GM19025 (cell line): ENCODE data around the gene KRTAP11-1.

ENCODE experiments used
- ATAC-seq: cut with Tn5 transposase; IDR thresholded peaks from one replicate; pipeline ENCODE4 v1.9.1; 2021; ENCODE audit warnings: mild to moderate bottlenecking, low read depth, moderate library complexity; ENCODE audit not compliant: unreplicated experiment

The KRTAP11-1 gene, protein sequence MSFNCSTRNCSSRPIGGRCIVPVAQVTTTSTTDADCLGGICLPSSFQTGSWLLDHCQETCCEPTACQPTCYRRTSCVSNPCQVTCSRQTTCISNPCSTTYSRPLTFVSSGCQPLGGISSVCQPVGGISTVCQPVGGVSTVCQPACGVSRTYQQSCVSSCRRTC

GRCh38 chr21:30881480-30881879 is at the start of gene KRTAP11-1:
KRTAP11-1 (minus strand) TSS chr21:30881580; CDS start chr21:30881524, 56 bp downstream.
- ATAC-seq, result no peak

- ATAC-seq, result no peak
Measured at GRCh38 chr21:30924146-30924700, 42.8 kb upstream of the KRTAP11-1 start.

- no peak for ATAC-seq
Measured at GRCh38 chr21:30921129-30921528, 39.7 kb upstream of the KRTAP11-1 start.

DNA sequence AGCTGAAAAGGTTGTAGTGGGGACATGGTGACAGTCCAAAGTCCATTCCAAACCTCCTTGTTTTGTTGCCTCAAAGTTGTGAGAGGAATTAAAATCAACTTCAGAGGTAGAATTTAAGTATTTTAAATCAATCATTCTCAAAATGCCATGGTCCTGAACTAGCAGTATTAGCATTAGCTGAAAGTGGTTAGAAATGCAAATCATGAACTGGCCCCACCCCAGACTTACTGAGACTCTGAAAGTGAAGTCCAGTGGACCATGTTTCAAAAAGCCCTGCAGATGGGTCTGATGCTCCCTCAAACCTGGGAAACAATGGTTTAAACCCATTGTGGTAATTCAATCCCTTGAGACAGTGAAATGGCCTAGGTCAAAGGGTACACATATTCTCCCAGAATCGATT is 36.2 kb upstream of the KRTAP11-1 start:
- ATAC-seq, result no peak

DNA sequence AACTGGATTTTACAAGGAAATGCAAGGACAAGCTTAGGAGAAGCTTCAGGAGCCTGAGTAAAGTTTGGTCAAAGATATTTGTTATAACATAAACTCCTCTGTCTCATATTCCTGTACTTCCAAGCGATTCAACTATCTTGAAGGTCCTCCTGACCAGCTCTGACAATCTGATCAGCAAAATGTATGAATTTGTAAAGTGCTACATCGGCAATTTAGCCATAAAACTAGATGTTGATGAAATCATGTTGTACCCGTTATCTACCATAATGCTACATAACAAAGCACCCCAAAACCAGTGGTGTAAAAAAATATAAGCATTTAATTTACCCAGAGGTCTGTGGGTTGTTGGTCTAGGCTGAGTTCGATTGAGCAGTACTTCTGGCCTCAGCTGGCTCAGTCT is 19.5 kb upstream of the KRTAP11-1 start:
- no peak for ATAC-seq

- ATAC-seq, result no peak
Measured at GRCh38 chr21:30882866-30883597, 1.7 kb upstream of the KRTAP11-1 start.

DNA sequence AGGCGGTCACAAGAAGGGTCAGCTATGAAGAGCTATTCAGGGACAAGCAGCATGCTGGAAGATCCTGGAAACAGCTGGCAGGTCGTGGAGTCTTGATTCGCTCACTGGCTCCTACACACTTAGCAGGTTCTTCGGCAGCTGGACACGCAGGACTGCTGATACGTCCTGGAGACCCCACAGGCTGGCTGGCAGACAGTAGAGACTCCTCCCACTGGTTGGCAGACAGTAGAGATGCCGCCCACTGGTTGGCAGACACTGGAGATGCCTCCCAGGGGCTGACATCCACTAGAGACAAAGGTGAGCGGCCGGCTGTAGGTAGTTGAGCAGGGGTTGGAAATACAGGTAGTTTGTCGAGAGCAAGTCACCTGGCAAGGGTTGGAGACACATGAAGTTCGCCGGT is 466 bp downstream of the KRTAP11-1 start:
- ATAC-seq, result no peak

DNA sequence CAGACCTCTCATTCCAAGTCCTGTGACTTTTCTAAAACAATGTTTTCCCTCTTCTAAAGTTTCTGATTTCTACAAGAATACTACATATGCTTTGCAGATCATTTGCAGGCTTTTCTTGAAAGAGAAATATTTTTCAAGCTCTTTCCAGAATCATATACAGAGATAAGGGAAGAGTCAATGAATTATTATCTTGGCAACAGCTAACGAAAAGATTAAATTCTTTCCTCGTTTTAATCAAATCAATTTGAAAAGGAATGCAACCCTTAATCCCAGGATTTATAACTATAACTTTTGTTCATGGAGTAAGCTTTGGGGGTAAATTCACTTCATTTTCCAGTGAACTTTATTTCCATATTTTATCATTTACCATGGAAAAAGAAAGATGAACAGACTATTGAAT is 6.9 kb downstream of the KRTAP11-1 start:
- no peak for ATAC-seq

DNA sequence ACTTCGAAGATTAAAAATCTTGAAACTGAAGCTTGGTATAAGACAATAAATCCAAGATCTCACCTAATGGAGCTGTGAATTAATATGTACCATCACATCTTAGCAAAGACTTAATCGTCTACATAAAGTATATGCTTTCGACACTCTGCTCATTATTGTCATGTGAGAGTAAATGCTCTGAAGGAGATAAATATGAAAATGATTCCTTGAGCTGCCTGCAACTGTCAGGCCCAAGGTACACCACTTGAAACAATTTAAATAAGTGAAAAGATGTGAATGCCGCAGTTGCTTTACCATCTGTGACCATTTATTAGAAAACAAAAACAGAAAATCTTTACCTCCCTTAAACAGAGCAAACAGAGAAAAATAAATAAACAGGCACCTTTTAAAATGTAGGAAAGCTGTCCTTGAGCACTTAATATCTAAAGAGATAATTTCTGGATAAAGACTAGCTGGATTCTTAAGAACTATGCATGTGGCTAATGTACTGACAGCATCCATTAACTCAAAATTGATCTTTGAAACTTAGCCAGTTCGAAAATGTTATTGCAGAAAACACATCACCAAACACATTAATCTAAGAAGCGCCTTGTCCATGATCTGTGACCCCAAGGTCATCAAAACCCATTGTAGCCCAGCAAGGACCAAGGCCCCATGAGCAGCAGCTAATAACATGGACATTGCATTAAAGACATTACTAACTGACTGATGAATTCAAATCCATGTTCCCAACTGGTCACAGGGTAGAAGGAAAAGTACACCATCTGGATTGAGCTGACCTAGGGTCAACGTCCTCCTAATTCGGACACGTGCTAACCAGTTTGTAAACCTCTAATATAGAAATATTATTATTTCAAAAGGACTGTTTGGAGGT is 33.5 kb downstream of the KRTAP11-1 start:
- ATAC-seq, result no peak

DNA sequence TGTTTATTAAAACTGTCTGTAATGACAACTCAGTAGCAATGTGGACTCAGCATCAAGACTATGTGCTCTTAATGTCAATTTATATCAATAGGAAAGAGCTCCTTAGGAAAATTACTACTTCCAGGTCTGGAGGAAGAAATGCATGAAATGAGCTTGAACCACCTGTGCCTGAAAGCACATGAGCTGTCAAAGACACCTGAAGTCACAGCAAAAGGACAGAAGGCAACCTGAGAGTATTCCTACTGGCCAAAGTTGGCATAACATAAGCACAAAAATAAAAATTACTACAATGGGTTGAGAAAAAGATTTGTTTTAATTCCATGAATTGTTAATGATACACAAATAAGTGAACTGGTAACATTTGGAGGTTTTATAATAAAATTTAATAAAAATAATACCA is 38.4 kb downstream of the KRTAP11-1 start:
- no peak for ATAC-seq

DNA sequence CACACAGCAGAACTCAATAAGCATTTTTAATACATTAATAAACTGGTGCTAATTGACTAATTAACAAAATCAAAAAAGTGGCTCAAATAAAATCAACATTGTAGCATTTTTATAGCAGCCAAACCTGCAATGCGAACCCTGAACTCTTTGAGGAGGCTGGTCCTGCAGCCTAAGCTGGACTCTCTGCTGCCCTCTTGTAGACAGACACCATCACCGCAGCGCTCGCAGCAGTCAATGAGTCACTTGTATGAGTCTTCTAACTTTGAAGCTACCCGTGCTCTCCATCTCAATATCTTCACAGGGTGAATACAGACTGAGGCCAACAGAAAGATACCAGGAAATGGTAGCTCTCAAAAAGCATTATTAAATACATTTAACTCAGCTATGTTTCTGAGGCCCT is 42.1 kb downstream of the KRTAP11-1 start:
- no peak for ATAC-seq

DNA sequence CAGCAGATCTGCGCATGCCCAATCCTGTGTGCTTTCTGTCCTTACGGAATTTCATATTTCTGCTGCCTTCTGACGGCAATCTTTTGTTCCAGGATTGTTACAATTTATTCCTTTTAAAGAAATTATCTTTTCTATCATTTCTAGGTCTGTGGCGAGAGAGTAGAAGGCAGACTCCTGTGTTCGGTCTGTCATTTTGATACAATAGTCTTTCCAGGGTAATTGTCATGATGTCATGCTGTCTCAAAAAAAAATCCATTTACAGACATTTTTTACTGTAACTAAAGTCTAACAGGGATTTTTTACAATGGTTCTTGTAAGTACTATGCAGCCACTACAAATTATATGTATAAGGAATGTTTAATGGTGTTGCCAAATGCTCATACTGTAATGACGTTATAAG is 42.8 kb downstream of the KRTAP11-1 start:
- ATAC-seq, result no peak

- no peak for ATAC-seq
Measured at GRCh38 chr21:30831194-30831765, 50.1 kb downstream of the KRTAP11-1 start.
